GM12878 (cell line): ENCODE data around the gene LKAAEAR1.

Experiments used
- CREM ChIP-seq: IDR thresholded peaks from 2 replicates; pipeline ENCODE4 v1.6.1; 2014; ENCODE audit warnings: antibody characterized with exemption, low read depth
- EZH2 ChIP-seq: IDR thresholded peaks from 2 replicates; pipeline ENCODE4 v1.6.1; 2012; ENCODE audit warnings: low read depth, mild to moderate bottlenecking, control low read depth, inconsistent platforms, low read length, borderline replicate concordance; ENCODE audit not compliant: control insufficient read depth
- HDAC6 ChIP-seq: fragments of 200-600 bp; sonication (generic); IDR thresholded peaks from one replicate; pipeline ENCODE4 v1.8.0; 2017; ENCODE audit warnings: antibody characterized with exemption; ENCODE audit not compliant: unreplicated experiment

- TF ChIP-seq CREM (no peak), HDAC6 (no peak), EZH2 (no peak)
Measured at GRCh38 chr20:64072498-64073063, 11.6 kb downstream of the LKAAEAR1 start.
